Subcutaneous adipose tissue (tissue), 4 donors: ENCODE measurements around the gene MND1. TPM values are rescaled to one million over a fixed set of nuclear protein-coding genes. Genes with fewer than 3 reads are reported as not detected.

Experiments used
- total RNA-seq, 4 donors: library from RNA; depleted of rRNA; stranded (reverse); fragments of >200 nt; gene quantifications; one replicate each; pipeline ENCODE4 v1.1.0, GENCODE V29; 2016
- TF ChIP-seq, protein P1 (sequence below): fragments of 450-650 bp; IDR thresholded peaks from one replicate; pipeline ENCODE4 v1.5.1; 2016; ENCODE audit warnings: low read depth, mild to moderate bottlenecking, control low read depth, antibody characterized with exemption, moderate library complexity

Gene MND1
- total RNA-seq, 4 donors from 2014 or later: 1.9 to 2.1 TPM; not detected in 2

GRCh38 chr4:153318696-153319320 is 25.7 kb upstream of the MND1 start:
- TF ChIP-seq, protein P1, sequence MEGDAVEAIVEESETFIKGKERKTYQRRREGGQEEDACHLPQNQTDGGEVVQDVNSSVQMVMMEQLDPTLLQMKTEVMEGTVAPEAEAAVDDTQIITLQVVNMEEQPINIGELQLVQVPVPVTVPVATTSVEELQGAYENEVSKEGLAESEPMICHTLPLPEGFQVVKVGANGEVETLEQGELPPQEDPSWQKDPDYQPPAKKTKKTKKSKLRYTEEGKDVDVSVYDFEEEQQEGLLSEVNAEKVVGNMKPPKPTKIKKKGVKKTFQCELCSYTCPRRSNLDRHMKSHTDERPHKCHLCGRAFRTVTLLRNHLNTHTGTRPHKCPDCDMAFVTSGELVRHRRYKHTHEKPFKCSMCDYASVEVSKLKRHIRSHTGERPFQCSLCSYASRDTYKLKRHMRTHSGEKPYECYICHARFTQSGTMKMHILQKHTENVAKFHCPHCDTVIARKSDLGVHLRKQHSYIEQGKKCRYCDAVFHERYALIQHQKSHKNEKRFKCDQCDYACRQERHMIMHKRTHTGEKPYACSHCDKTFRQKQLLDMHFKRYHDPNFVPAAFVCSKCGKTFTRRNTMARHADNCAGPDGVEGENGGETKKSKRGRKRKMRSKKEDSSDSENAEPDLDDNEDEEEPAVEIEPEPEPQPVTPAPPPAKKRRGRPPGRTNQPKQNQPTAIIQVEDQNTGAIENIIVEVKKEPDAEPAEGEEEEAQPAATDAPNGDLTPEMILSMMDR: no peak

- TF ChIP-seq, protein P1: no peak
These were observed 21.7 kb upstream of the MND1 start for GRCh38 chr4:153322791-153323190.

DNA sequence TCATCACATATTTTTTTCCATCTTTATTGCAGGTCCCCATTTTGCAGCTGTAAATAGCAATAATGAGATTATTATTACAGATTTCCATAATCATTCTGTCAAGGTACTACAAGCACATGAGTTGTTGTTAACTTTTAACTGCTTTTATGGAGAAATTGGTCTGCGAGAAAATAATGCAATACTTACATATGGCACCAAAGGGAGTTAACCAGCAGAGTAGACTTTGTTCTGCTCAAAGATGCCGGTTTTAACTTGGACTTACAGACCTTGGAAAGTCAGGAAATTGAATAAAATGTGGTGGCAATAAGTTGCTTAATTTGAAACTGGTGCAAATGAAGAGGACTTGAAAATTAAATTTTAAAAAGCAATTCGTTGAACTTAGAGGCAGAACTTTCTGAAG is 20.4 kb upstream of the MND1 start:
- TF ChIP-seq, protein P1: no peak

GRCh38 chr4:153325558-153325957 is 18.9 kb upstream of the MND1 start:
- TF ChIP-seq, protein P1: no peak

DNA sequence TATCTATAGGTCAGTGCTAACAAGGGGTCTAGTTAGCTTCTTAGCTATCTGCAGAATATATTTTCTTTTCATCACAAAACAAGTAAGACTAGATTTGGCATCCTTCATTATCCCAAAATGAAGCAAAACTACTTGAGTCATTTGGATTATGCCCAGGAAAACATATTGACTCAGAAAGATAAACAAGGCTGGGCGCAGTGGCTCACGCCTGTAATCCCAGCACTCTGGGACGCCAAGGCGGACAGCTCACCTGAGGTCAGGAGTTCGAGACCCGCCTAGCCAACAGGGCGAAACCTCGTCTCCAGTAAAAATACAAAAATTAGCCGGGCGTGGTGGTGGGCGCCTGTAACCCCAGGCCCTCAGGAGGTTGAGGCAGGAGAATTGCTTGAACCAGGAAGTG is 18.0 kb upstream of the MND1 start:
- TF ChIP-seq, protein P1: no peak

DNA sequence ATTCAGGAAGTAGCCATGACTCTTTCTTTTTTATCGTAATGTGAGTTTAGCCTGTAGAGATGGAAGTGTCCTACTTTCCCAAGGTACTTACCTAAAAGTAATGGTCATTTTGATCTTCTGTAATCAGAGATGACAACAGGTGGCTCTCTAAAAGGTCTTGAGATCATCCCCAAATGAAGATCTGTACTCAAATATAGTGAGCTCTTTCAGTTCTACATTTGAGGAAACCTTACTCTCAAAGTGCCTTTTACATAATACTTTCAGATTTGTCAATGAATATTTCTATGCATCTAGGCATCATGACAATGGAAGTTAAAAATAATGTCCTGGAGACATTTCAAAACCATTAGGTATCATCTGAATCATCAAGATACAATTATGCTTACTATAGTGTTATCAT is 17.2 kb upstream of the MND1 start:
- TF ChIP-seq, protein P1: no peak

GRCh38 chr4:153332936-153333335 is 11.6 kb upstream of the MND1 start:
- TF ChIP-seq, protein P1: no peak
